Gastrocnemius medialis (tissue), 4 donors: ENCODE measurements around the gene MAP9. TPM values are rescaled to one million over a fixed set of nuclear protein-coding genes. Genes with fewer than 3 reads are reported as not detected.

Source experiments
- ATAC-seq, 2 donors: fragments of 150-250 bp; one replicate each; pipeline ENCODE4 v1.9.1; 2016
- DNase-seq, 2 donors: peaks; one replicate each; pipeline ENCODE4 v3.0.0-alpha.2; 2019
- H3K27ac ChIP-seq, 4 donors: fragments of 200-600 bp; sonication (generic); 1 replicate in 1 of 4; 2 replicates in 3 of 4; pipeline ENCODE4 v1.5.1; 2016 to 2018; ENCODE audit warnings: mild to moderate bottlenecking in 2 of 4, moderate library complexity in 1 of 4
- H3K27me3 ChIP-seq, 3 donors: fragments of 200-600 bp; sonication (generic) in 2 of 3; 1 replicate in 1 of 3; 2 replicates in 2 of 3; pipeline versions ENCODE4 v1.5.1 to v1.6.0; 2016 to 2019; ENCODE audit warnings: mild to moderate bottlenecking in 1 of 3, moderate library complexity in 1 of 3
- H3K36me3 ChIP-seq, 2 donors: fragments of 200-600 bp; sonication (generic) in 1 of 2; one replicate each; pipeline ENCODE4 v1.5.1; 2017 to 2018
- H3K4me1 ChIP-seq, 2 donors: fragments of 200-600 bp; sonication (generic) in 1 of 2; one replicate each; pipeline ENCODE4 v1.5.1; 2016 to 2017; ENCODE audit warnings: mild to moderate bottlenecking in 2 of 2
- H3K4me3 ChIP-seq, 4 donors: fragments of 200-600 bp; sonication (generic) in 3 of 4; 1 replicate in 1 of 4; 2 replicates in 3 of 4; pipeline ENCODE4 v1.5.1; 2016 to 2019; ENCODE audit warnings: mild to moderate bottlenecking in 2 of 4
- H3K9me3 ChIP-seq, 3 donors: fragments of 200-600 bp; sonication (generic) in 2 of 3; 1 replicate in 1 of 3; 2 replicates in 2 of 3; pipeline ENCODE4 v1.5.1; 2016 to 2019
- POLR2A ChIP-seq, 2 donors: fragments of 450-650 bp; IDR thresholded peaks; one replicate each; pipeline ENCODE4 v1.6.1; 2017; ENCODE audit warnings: antibody characterized with exemption in 2 of 2, mild to moderate bottlenecking in 2 of 2, moderate library complexity in 2 of 2
- in situ Hi-C, 4 donors: fragments of 200-750 bp; cut with MboI; loops; one replicate each; pipeline versions ENCODE4 v1.15.0 to v1.8.0; 2017; ENCODE audit warnings: low sequenced_read_pairs in 4 of 4
- intact Hi-C: fragments of 100-400 bp; cut with DNase I; formaldehyde crosslinking; loops from one replicate; pipeline ENCODE4 v1.15.1; 2023; ENCODE audit warnings: low total_unique reads
- total RNA-seq, 4 donors: library from RNA; depleted of rRNA; stranded (reverse); fragments of >200 nt; gene quantifications; one replicate each; pipeline versions ENCODE4 v1.1.0 to v1.2.3, GENCODE V29; 2016
- TF ChIP-seq, protein P1 (sequence below), 5 experiments: fragments of 450-650 bp in 3 of 5; fragments of 200-600 bp in 2 of 5; sonication (generic) in 2 of 5; IDR thresholded peaks in 4 of 5; conservative IDR thresholded peaks in 1 of 5; 1 replicate in 4 of 5; 2 replicates in 1 of 5; pipeline ENCODE4 v1.5.1; 2016 to 2019; ENCODE audit warnings: antibody characterized with exemption in 5 of 5, mild to moderate bottlenecking in 3 of 5, moderate library complexity in 3 of 5

Gene MAP9
- total RNA-seq, 4 donors from 2014 or later: 0.23 to 0.71 (median 0.41) TPM; not detected in 1

DNA sequence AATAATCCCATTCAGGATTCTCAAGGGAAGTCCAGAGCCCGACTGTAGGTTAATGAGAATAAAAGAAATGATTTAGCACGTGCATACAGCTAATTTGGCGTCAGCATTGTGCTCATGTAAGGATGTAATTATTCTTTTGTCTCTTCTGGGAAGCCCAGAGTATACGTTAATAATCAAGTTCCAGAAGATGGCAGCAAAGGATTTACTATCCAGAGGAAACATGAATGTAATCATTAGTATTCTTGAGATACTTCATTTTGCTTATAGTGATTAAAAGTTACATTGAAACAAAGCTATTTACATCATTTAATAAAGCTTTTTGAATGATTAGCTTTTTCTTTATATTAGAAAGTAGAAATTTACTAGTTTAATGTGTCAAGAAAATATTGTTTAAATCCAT is 27.1 kb upstream of the MAP9 start:
- DNase-seq (no peak), ATAC-seq (no peak)
- Histone ChIP-seq H3K36me3 (no peaks in the 10 kb centered on the region), H3K27ac (no peak overlapping the region), H3K9me3 (no peaks in the 10 kb centered on the region), H3K27me3 (no peaks in the 10 kb centered on the region), H3K4me3 (no peak overlapping the region), H3K4me1 (no peaks in the 10 kb centered on the region)
- intact Hi-C loops (no loop called here), in situ Hi-C loops (no loop called here)
- TF ChIP-seq, protein P1, sequence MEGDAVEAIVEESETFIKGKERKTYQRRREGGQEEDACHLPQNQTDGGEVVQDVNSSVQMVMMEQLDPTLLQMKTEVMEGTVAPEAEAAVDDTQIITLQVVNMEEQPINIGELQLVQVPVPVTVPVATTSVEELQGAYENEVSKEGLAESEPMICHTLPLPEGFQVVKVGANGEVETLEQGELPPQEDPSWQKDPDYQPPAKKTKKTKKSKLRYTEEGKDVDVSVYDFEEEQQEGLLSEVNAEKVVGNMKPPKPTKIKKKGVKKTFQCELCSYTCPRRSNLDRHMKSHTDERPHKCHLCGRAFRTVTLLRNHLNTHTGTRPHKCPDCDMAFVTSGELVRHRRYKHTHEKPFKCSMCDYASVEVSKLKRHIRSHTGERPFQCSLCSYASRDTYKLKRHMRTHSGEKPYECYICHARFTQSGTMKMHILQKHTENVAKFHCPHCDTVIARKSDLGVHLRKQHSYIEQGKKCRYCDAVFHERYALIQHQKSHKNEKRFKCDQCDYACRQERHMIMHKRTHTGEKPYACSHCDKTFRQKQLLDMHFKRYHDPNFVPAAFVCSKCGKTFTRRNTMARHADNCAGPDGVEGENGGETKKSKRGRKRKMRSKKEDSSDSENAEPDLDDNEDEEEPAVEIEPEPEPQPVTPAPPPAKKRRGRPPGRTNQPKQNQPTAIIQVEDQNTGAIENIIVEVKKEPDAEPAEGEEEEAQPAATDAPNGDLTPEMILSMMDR (IDR thresholded peaks at IDR 0.05 in 4 of 5, conservative IDR thresholded peaks at IDR 0.05 in 1 of 5): no peak
- TF ChIP-seq POLR2A (IDR thresholded peaks at IDR 0.05): no peak

DNA sequence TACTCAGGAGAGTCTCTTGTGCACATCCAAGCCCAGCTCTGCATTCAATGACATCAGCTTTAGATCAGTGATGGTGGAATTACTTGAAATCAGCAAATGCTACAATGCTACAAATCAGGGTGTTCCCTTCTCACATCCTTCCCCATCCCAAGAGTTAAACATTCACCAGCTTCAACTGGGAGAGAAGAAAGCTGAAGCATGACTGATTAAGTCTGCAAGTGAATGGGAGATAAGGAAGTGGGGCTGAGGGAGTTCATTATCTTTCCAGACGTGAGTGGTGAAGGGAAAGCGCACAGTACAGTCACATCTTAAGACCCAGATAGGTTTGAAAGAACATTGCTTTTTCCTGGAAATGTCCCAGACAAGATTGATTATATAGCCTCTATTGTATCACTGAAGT is 26.2 kb upstream of the MAP9 start:
- H3K36me3 ChIP-seq: no peaks in the 10 kb centered on the region
- in situ Hi-C loops: no loop called here

DNA sequence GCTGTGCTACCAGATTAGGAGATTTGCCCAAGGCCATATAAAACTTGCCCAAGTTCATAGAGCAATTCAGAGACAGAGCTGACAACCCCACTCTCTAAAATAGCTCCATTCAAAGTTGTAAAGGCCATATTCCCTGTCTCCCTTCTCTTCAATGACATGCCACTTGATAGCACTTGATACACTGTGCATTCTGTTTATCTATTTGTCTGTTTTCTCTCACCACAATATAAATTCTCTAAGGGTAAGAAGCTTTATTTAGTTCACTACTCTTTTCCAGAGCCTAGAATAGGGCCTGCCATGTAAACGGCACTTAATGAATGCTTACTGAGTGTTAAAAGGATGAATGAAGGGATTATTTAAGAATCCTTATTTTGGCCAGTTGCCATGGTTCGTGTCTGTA is 24.1 kb upstream of the MAP9 start:
- intact Hi-C loops (no loop called here), in situ Hi-C loops (no loop called here)
- Histone ChIP-seq H3K27me3 (no peaks in the 10 kb centered on the region), H3K4me1 (no peaks in the 10 kb centered on the region), H3K27ac (no peak overlapping the region), H3K36me3 (no peaks in the 10 kb centered on the region), H3K9me3 (no peaks in the 10 kb centered on the region), H3K4me3 (no peak overlapping the region)
- DNase-seq (no peak), ATAC-seq (no peak)
- TF ChIP-seq, protein P1 (IDR thresholded peaks at IDR 0.05 in 4 of 5, conservative IDR thresholded peaks at IDR 0.05 in 1 of 5): no peak
- no peak for TF ChIP-seq POLR2A (IDR thresholded peaks at IDR 0.05)

More for the DNA sequence above, 26.2 kb upstream of the MAP9 start:
- DNase-seq (no peak), ATAC-seq (no peak)
- TF ChIP-seq POLR2A (IDR thresholded peaks at IDR 0.05): no peak
- TF ChIP-seq, protein P1 (IDR thresholded peaks at IDR 0.05 in 4 of 5, conservative IDR thresholded peaks at IDR 0.05 in 1 of 5): no peak
- intact Hi-C loops: no loop called here
- Histone ChIP-seq H3K4me1 (no peaks in the 10 kb centered on the region), H3K27me3 (no peaks in the 10 kb centered on the region), H3K4me3 (no peak overlapping the region), H3K9me3 (no peaks in the 10 kb centered on the region), H3K27ac (no peak overlapping the region)

DNA sequence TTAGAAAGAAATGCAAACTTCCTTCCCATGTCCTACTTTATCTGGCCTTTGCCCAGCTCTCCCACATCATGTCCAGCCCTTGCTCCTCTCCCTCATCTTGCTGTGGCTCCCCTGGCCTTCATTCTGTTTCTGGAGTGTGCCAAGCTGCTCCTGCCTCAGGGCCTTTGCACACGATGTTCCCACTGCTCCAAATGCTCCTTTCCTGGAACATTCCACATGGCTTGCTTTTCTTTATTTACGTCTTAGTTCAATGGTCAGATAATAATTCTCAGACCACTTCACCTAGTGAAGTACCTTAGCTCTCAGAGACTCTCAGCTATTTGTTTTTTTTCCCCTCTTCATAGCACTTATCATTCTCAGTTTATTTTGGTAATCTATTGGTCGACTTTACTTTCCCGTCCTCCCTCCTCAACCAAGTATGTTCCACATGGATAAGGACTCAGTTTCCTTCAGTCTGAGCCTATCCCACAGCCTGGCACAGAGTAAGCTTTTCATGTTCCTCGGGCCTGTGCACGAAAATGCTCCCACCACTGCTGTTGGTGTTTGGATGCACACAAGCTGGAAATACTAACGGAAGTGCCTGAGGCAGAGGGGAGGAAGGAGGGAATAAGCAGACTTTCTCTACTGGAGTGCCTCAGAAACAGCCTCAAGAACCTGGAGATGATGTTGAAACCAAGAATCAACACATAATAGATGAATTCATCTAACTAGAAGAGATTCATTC is 23.4 kb upstream of the MAP9 start:
- no peaks in the 10 kb centered on the region for H3K9me3 ChIP-seq
- H3K36me3 ChIP-seq: no peaks in the 10 kb centered on the region
- H3K4me1 ChIP-seq: no peaks in the 10 kb centered on the region
- ATAC-seq (no peak), DNase-seq (no peak)
- intact Hi-C loops: no loop called here
- no peak overlapping the region for H3K27ac ChIP-seq
- no peak overlapping the region for H3K4me3 ChIP-seq
- in situ Hi-C loops: no loop called here
- no peak for TF ChIP-seq POLR2A (IDR thresholded peaks at IDR 0.05)
- TF ChIP-seq, protein P1 (IDR thresholded peaks at IDR 0.05 in 4 of 5, conservative IDR thresholded peaks at IDR 0.05 in 1 of 5): no peak
- H3K27me3 ChIP-seq: no peaks in the 10 kb centered on the region
